GM23338 (cell line): Measurements from ENCODE around the gene SSH2. TPM values are rescaled to one million over a fixed set of nuclear protein-coding genes. Genes with fewer than 3 reads are reported as not detected.

ENCODE experiments used
- ATAC-seq: fragments of 200-7000 bp; cut with Tn5 transposase; 3 replicates; pipeline ENCODE4 v1.9.1; 2020
- DNase-seq: peaks from one replicate; pipeline ENCODE4 v3.0.0-alpha.2; 2015; ENCODE audit warnings: low spot score
- H2AFZ ChIP-seq: fragments of 200-600 bp; sonication (generic); 2 replicates; pipeline ENCODE4 v1.8.0; 2016; ENCODE audit warnings: antibody characterized with exemption, mild to moderate bottlenecking, moderate library complexity
- H3F3A ChIP-seq: fragments of 200-600 bp; sonication (generic); replicated peaks from 2 replicates; pipeline ENCODE4 v1.8.0; 2017; ENCODE audit warnings: antibody characterized with exemption, mixed run types, low read depth
- H3K27ac ChIP-seq: fragments of 200-600 bp; sonication (generic); 2 replicates; pipeline ENCODE4 v1.6.1; 2016; ENCODE audit warnings: low read depth
- H3K27me3 ChIP-seq: fragments of 200-600 bp; sonication (generic); 2 replicates; pipeline ENCODE4 v1.8.0; 2016; ENCODE audit warnings: mild to moderate bottlenecking, mixed run types, moderate library complexity; ENCODE audit not compliant: insufficient read depth
- H3K36me3 ChIP-seq: fragments of 200-600 bp; sonication (generic); 2 replicates; pipeline ENCODE4 v1.8.0; 2016; ENCODE audit warnings: mild to moderate bottlenecking; ENCODE audit not compliant: insufficient read depth
- H3K4me1 ChIP-seq: fragments of 200-600 bp; sonication (generic); 2 replicates; pipeline ENCODE4 v1.8.0; 2016; ENCODE audit warnings: mild to moderate bottlenecking, moderate library complexity; ENCODE audit not compliant: insufficient read depth
- H3K4me2 ChIP-seq: fragments of 200-600 bp; sonication (generic); 2 replicates; pipeline ENCODE4 v1.7.1; 2017; ENCODE audit warnings: mixed run types
- H3K4me3 ChIP-seq: fragments of 200-600 bp; sonication (generic); 2 replicates; pipeline ENCODE4 v1.6.1; 2016; ENCODE audit warnings: mixed run types
- H3K79me2 ChIP-seq: fragments of 200-600 bp; sonication (generic); replicated peaks from 2 replicates; pipeline ENCODE4 v1.8.0; 2017; ENCODE audit warnings: mild to moderate bottlenecking; ENCODE audit not compliant: insufficient read depth
- H3K9me2 ChIP-seq: fragments of 200-600 bp; sonication (generic); 2 replicates; pipeline ENCODE4 v1.8.0; 2017; ENCODE audit not compliant: insufficient read depth
- H4K20me1 ChIP-seq: fragments of 200-600 bp; sonication (generic); replicated peaks from 2 replicates; pipeline ENCODE4 v1.8.0; 2017; ENCODE audit warnings: mild to moderate bottlenecking; ENCODE audit not compliant: insufficient read depth
- H3K27ac Mint-ChIP-seq: 2 replicates; pipeline ENCODE4 v1.8.0; 2020; ENCODE audit warnings: inconsistent platforms, mild to moderate bottlenecking, moderate library complexity, mixed read lengths
- H3K27me3 Mint-ChIP-seq: 3 replicates; pipeline ENCODE4 v1.8.0; 2022; ENCODE audit warnings: low read depth, mild to moderate bottlenecking, moderate library complexity, mixed read lengths, inconsistent platforms; ENCODE audit not compliant: insufficient read depth, poor library complexity
- H3K36me3 Mint-ChIP-seq: 3 replicates; pipeline ENCODE4 v1.8.0; 2021; ENCODE audit warnings: low read depth, mild to moderate bottlenecking, inconsistent platforms, moderate library complexity, mixed read lengths
- H3K4me1 Mint-ChIP-seq: 3 replicates; pipeline ENCODE4 v1.8.0; 2020; ENCODE audit warnings: mild to moderate bottlenecking, inconsistent platforms, mixed read lengths
- H3K4me3 Mint-ChIP-seq: 3 replicates; pipeline ENCODE4 v1.8.0; 2021; ENCODE audit warnings: moderate library complexity, mild to moderate bottlenecking, inconsistent platforms, mixed read lengths
- H3K9me3 Mint-ChIP-seq: 3 replicates; pipeline ENCODE4 v1.8.0; 2020; ENCODE audit warnings: moderate library complexity, mild to moderate bottlenecking, inconsistent platforms, mixed read lengths
- EZH2phosphoT487 ChIP-seq: fragments of 200-600 bp; sonication (generic); IDR thresholded peaks from one replicate; pipeline ENCODE4 v1.8.1; 2018; ENCODE audit warnings: antibody characterized with exemption; ENCODE audit not compliant: unreplicated experiment
- polyA plus RNA-seq: library from polyadenylated mRNA; unstranded; fragments of >200 nt; fragmentation: Nextera tagmentation; extraction: Ambion mirVana; gene quantifications from 2 replicates; pipeline ENCODE4 v1.2.1, GENCODE V29; 2016
- total RNA-seq: library from RNA; depleted of rRNA; stranded (reverse); fragments of >200 nt; shearing (Covaris generic); gene quantifications from 2 replicates; pipeline ENCODE4 v1.2.3, GENCODE V29; 2014
- TF ChIP-seq, protein P1 (sequence below): IDR thresholded peaks from one replicate; pipeline ENCODE4 v1.6.1; 2018; ENCODE audit warnings: antibody characterized with exemption; ENCODE audit not compliant: unreplicated experiment
- TF ChIP-seq, protein P2 (sequence below): fragments of 250-450 bp; sonication (Bioruptor Pico); IDR thresholded peaks from 2 replicates; pipeline ENCODE4 v1.5.0; 2020; ENCODE audit warnings: mild to moderate bottlenecking, moderate library complexity

SSH2 gene
- total and polyA plus RNA-seq, 2 experiments from 2014 or later: 9.9 to 12.1 TPM

DNA sequence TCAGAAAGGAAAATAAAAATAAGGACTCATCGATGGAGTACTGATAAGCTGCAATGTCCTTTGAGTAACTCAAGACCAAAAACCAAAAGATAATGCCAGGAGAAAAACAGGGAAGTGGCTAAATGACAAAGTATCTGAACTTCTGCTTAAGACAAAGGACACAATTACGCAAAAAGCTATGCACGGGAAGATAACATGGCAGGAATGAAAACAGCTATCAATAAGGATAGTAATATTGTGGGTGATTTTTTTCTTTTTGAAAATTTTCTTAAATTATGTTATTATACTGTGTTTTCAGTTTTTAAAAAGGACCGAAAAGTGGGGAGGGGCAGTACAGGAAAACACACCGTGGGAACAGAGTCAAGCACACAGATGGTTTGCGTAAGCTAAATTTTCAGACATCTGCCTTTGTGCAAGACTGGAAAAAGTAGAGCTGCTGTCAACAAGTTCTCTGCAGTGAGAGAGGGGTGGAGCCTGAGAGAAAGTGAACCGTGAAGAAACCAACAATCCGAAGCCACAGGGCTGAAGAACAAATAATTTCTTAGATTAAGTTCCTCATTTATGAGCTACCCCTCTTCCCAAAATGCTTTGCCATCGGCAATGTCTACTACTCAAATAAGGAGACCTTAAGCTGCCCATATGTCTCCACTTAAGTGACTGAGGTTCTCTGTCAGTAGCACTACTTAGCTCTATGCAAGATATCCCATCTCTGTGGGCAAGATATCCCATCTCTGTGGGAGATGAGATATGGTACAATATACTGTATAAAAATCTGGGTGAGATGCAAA, 207.4 kb downstream of the SSH2 start:
- no peak overlapping the region for H3K4me2 ChIP-seq
- H3K4me3 ChIP-seq: no peak overlapping the region
- Mint-ChIP-seq H3K4me1 (peaks cover 45% of the 10 kb centered on the region), H3K4me3 (no peak overlapping the region), H3K27ac (no peak overlapping the region), H3K9me3 (no peaks in the 10 kb centered on the region; the same call in 2 of the 3 replicates), H3K27me3 (peaks cover 2% of the 10 kb centered on the region), H3K36me3 (no peaks in the 10 kb centered on the region)
- peaks cover 22% of the 10 kb centered on the region for H3K4me1 ChIP-seq
- no peak overlapping the region; the same call in 1 of the 2 replicates for H3K27ac ChIP-seq
- no peaks in the 10 kb centered on the region for H3K27me3 ChIP-seq
- H2AFZ ChIP-seq: no peak overlapping the region
- no peak for DNase-seq
- no peaks in the 10 kb centered on the region for H3F3A ChIP-seq
- H3K9me2 ChIP-seq: no peaks in the 10 kb centered on the region
- no peaks in the 10 kb centered on the region for H4K20me1 ChIP-seq
- TF ChIP-seq, protein P1, sequence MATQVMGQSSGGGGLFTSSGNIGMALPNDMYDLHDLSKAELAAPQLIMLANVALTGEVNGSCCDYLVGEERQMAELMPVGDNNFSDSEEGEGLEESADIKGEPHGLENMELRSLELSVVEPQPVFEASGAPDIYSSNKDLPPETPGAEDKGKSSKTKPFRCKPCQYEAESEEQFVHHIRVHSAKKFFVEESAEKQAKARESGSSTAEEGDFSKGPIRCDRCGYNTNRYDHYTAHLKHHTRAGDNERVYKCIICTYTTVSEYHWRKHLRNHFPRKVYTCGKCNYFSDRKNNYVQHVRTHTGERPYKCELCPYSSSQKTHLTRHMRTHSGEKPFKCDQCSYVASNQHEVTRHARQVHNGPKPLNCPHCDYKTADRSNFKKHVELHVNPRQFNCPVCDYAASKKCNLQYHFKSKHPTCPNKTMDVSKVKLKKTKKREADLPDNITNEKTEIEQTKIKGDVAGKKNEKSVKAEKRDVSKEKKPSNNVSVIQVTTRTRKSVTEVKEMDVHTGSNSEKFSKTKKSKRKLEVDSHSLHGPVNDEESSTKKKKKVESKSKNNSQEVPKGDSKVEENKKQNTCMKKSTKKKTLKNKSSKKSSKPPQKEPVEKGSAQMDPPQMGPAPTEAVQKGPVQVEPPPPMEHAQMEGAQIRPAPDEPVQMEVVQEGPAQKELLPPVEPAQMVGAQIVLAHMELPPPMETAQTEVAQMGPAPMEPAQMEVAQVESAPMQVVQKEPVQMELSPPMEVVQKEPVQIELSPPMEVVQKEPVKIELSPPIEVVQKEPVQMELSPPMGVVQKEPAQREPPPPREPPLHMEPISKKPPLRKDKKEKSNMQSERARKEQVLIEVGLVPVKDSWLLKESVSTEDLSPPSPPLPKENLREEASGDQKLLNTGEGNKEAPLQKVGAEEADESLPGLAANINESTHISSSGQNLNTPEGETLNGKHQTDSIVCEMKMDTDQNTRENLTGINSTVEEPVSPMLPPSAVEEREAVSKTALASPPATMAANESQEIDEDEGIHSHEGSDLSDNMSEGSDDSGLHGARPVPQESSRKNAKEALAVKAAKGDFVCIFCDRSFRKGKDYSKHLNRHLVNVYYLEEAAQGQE: no peak
- TF ChIP-seq, protein P2, sequence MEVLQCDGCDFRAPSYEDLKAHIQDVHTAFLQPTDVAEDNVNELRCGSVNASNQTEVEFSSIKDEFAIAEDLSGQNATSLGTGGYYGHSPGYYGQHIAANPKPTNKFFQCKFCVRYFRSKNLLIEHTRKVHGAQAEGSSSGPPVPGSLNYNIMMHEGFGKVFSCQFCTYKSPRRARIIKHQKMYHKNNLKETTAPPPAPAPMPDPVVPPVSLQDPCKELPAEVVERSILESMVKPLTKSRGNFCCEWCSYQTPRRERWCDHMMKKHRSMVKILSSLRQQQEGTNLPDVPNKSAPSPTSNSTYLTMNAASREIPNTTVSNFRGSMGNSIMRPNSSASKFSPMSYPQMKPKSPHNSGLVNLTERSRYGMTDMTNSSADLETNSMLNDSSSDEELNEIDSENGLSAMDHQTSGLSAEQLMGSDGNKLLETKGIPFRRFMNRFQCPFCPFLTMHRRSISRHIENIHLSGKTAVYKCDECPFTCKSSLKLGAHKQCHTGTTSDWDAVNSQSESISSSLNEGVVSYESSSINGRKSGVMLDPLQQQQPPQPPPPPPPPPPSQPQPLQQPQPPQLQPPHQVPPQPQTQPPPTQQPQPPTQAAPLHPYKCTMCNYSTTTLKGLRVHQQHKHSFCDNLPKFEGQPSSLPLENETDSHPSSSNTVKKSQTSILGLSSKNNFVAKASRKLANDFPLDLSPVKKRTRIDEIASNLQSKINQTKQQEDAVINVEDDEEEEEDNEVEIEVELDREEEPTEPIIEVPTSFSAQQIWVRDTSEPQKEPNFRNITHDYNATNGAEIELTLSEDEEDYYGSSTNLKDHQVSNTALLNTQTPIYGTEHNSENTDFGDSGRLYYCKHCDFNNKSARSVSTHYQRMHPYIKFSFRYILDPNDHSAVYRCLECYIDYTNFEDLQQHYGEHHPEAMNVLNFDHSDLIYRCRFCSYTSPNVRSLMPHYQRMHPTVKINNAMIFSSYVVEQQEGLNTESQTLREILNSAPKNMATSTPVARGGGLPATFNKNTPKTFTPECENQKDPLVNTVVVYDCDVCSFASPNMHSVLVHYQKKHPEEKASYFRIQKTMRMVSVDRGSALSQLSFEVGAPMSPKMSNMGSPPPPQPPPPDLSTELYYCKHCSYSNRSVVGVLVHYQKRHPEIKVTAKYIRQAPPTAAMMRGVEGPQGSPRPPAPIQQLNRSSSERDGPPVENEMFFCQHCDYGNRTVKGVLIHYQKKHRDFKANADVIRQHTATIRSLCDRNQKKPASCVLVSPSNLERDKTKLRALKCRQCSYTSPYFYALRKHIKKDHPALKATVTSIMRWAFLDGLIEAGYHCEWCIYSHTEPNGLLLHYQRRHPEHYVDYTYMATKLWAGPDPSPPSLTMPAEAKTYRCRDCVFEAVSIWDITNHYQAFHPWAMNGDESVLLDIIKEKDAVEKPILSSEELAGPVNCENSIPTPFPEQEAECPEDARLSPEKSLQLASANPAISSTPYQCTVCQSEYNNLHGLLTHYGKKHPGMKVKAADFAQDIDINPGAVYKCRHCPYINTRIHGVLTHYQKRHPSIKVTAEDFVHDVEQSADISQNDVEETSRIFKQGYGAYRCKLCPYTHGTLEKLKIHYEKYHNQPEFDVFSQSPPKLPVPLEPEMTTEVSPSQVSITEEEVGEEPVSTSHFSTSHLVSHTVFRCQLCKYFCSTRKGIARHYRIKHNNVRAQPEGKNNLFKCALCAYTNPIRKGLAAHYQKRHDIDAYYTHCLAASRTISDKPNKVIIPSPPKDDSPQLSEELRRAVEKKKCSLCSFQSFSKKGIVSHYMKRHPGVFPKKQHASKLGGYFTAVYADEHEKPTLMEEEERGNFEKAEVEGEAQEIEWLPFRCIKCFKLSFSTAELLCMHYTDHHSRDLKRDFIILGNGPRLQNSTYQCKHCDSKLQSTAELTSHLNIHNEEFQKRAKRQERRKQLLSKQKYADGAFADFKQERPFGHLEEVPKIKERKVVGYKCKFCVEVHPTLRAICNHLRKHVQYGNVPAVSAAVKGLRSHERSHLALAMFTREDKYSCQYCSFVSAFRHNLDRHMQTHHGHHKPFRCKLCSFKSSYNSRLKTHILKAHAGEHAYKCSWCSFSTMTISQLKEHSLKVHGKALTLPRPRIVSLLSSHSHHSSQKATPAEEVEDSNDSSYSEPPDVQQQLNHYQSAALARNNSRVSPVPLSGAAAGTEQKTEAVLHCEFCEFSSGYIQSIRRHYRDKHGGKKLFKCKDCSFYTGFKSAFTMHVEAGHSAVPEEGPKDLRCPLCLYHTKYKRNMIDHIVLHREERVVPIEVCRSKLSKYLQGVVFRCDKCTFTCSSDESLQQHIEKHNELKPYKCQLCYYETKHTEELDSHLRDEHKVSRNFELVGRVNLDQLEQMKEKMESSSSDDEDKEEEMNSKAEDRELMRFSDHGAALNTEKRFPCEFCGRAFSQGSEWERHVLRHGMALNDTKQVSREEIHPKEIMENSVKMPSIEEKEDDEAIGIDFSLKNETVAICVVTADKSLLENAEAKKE (CRISPR knock-in tag): no peak
- TF ChIP-seq EZH2phosphoT487: no peak
- no peak for ATAC-seq
- H3K79me2 ChIP-seq: no peaks in the 10 kb centered on the region
- H3K36me3 ChIP-seq: no peaks in the 10 kb centered on the region
